PFSK-1 (cell line): ENCODE measurements around the gene PNPLA7.

Experiments
- FOXP2 ChIP-seq: optimal IDR thresholded peaks from 2 replicates; pipeline ENCODE3; 2011; ENCODE audit warnings: borderline replicate concordance, control low read depth, inconsistent platforms; ENCODE audit not compliant: insufficient read depth; ENCODE audit errors: extremely low read length, extremely low read depth
- POLR2AphosphoS5 ChIP-seq: IDR thresholded peaks from 2 replicates; pipeline ENCODE4 v1.6.1; 2012; ENCODE audit warnings: low read depth, mild to moderate bottlenecking, control low read depth, low read length, moderate library complexity
- REST ChIP-seq, 2 experiments: IDR thresholded peaks; 2 replicates each; pipeline versions ENCODE4 v1.6.1 to v1.8.0; 2011 to 2012; ENCODE audit warnings: low read depth in 2 of 2, low read length in 2 of 2, control low read depth in 1 of 2, inconsistent platforms in 1 of 2, mild to moderate bottlenecking in 1 of 2, moderate library complexity in 1 of 2; ENCODE audit not compliant: insufficient read depth in 1 of 2
- SIN3A ChIP-seq: IDR thresholded peaks from 2 replicates; pipeline ENCODE4 v1.6.1; 2012; ENCODE audit warnings: mild to moderate bottlenecking, low read length, moderate library complexity, borderline replicate concordance; ENCODE audit not compliant: insufficient read depth
- TAF1 ChIP-seq: IDR thresholded peaks from 2 replicates; pipeline ENCODE4 v1.6.1; 2012; ENCODE audit warnings: low read length, control low read depth, borderline replicate concordance; ENCODE audit not compliant: insufficient read depth

PNPLA7 gene

GRCh38 chr9:137524161-137524980 lies 25.8 kb downstream of the PNPLA7 start:
- TF ChIP-seq SIN3A (no peak), POLR2AphosphoS5 (no peak), FOXP2 (no peak), REST (IDR thresholded peaks at IDR 0.05; ENCODE audit: insufficient read depth in 1 of 2, low read depth in 2 of 2, low read length in 2 of 2) (no peak), TAF1 (no peak)

- TF ChIP-seq REST (IDR thresholded peaks at IDR 0.05; ENCODE audit: insufficient read depth in 1 of 2, low read depth in 2 of 2, low read length in 2 of 2) (no peak), POLR2AphosphoS5 (no peak), SIN3A (no peak), TAF1 (no peak), FOXP2 (no peak)
Observed at GRCh38 chr9:137522746-137523455, 27.3 kb downstream of the PNPLA7 start.

GRCh38 chr9:137521405-137521985 lies 28.7 kb downstream of the PNPLA7 start:
- no peak for TF ChIP-seq TAF1
- TF ChIP-seq POLR2AphosphoS5: no peak
- TF ChIP-seq REST (IDR thresholded peaks at IDR 0.05; ENCODE audit: insufficient read depth in 1 of 2, low read depth in 2 of 2, low read length in 2 of 2): no peak
- no peak for TF ChIP-seq FOXP2
- no peak for TF ChIP-seq SIN3A

- TF ChIP-seq FOXP2 (no peak), TAF1 (no peak), REST (IDR thresholded peaks at IDR 0.05; ENCODE audit: insufficient read depth in 1 of 2, low read depth in 2 of 2, low read length in 2 of 2) (no peak), SIN3A (no peak), POLR2AphosphoS5 (no peak)
Observed at GRCh38 chr9:137520614-137521404, 29.4 kb downstream of the PNPLA7 start.
